HepG2 (cell line): ENCODE measurements around the gene DCAKD. TPM values are rescaled to one million over a fixed set of nuclear protein-coding genes. Genes with fewer than 3 reads are reported as not detected.

ENCODE experiments used
- ARNTL ChIP-seq: sonication (generic); formaldehyde crosslinking; IDR thresholded peaks from 2 replicates; pipeline ENCODE4 v1.4.0; 2020; ENCODE audit warnings: mild to moderate bottlenecking, missing genetic modification reagents
- GATA4 ChIP-seq: sonication (generic); IDR thresholded peaks from 2 replicates; pipeline ENCODE4 v1.6.1; 2016; ENCODE audit warnings: antibody characterized with exemption, low read depth, borderline replicate concordance
- HNRNPUL1 ChIP-seq: fragments of 200-400 bp; formaldehyde crosslinking; IDR thresholded peaks from 2 replicates; pipeline ENCODE4 v1.6.1; 2017; ENCODE audit warnings: low read depth, mild to moderate bottlenecking, low read length, moderate library complexity
- IKZF1 ChIP-seq: fragments of 450-650 bp; IDR thresholded peaks from 2 replicates; pipeline ENCODE4 v1.7.1; 2016
- KLF9 ChIP-seq: IDR thresholded peaks from 2 replicates; pipeline ENCODE4 v1.6.1; 2016; ENCODE audit warnings: low read depth
- MEIS2 ChIP-seq: sonication (generic); formaldehyde crosslinking; IDR thresholded peaks from 2 replicates; pipeline ENCODE4 v1.9.0; 2021; ENCODE audit warnings: mild to moderate bottlenecking, missing genetic modification reagents
- MIER3 ChIP-seq: IDR thresholded peaks from 2 replicates; pipeline ENCODE4 v1.6.1; 2016; ENCODE audit warnings: missing compliant biosample characterization, borderline replicate concordance
- MTA1 ChIP-seq: sonication (generic); formaldehyde crosslinking; IDR thresholded peaks from 2 replicates; pipeline ENCODE4 v1.4.0; 2020; ENCODE audit warnings: missing genetic modification reagents, mild to moderate bottlenecking, borderline replicate concordance
- PBX2 ChIP-seq: IDR thresholded peaks from 2 replicates; pipeline ENCODE4 v1.6.1; 2016; ENCODE audit warnings: control low read depth
- TFDP2 ChIP-seq: sonication (generic); formaldehyde crosslinking; IDR thresholded peaks from 2 replicates; pipeline ENCODE4 v1.4.0; 2020; ENCODE audit warnings: missing genetic modification reagents
- THYN1 ChIP-seq: sonication (generic); formaldehyde crosslinking; IDR thresholded peaks from 2 replicates; pipeline ENCODE4 v1.8.1; 2023; ENCODE audit warnings: low read depth, mild to moderate bottlenecking, moderate library complexity, missing genetic modification reagents, borderline replicate concordance
- ZNF414 ChIP-seq: sonication (generic); formaldehyde crosslinking; IDR thresholded peaks from 2 replicates; pipeline ENCODE4 v1.5.0; 2020; ENCODE audit warnings: missing genetic modification reagents
- ZNF503 ChIP-seq: sonication (generic); formaldehyde crosslinking; IDR thresholded peaks from 2 replicates; pipeline ENCODE4 v1.4.0; 2020; ENCODE audit warnings: missing genetic modification reagents
- ZNF629 ChIP-seq: sonication (generic); formaldehyde crosslinking; conservative IDR thresholded peaks from 2 replicates; pipeline ENCODE4 v1.5.0; 2020; ENCODE audit warnings: missing genetic modification reagents
- ZNF775 ChIP-seq: sonication (generic); formaldehyde crosslinking; IDR thresholded peaks from 2 replicates; pipeline ENCODE4 v1.4.0; 2020; ENCODE audit warnings: missing genetic modification reagents, mild to moderate bottlenecking, moderate library complexity, borderline replicate concordance
- polyA plus RNA-seq, 8 experiments: library from polyadenylated mRNA; depleted of rRNA in 3 of 8; stranded (reverse) in 7 of 8; unstranded in 1 of 8; fragments of >200 nt; fragmentation: Illumina TruSeq in 4 of 8; extraction: Trizol in 4 of 8; gene quantifications; 2 replicates each; pipeline versions ENCODE4 v1.2.1 to v1.2.3, GENCODE V29; 2011 to 2016; ENCODE audit warnings: low read depth in 4 of 8, missing spikeins in 1 of 8, mixed read lengths in 1 of 8; ENCODE audit not compliant: insufficient read depth in 1 of 8
- total RNA-seq, 5 experiments: library from RNA; depleted of rRNA; stranded (reverse); fragments of >200 nt; fragmentation: Illumina TruSeq; extraction: Trizol; gene quantifications; 2 replicates each; pipeline ENCODE4 v1.2.3, GENCODE V29; 2016; ENCODE audit warnings: low read depth in 1 of 5
- TF ChIP-seq, protein P1 (sequence below): fragments of 450-650 bp; IDR thresholded peaks from 2 replicates; pipeline ENCODE4 v1.6.1; 2017
- TF ChIP-seq, protein P2 (sequence below): sonication (generic); formaldehyde crosslinking; IDR thresholded peaks from 2 replicates; pipeline ENCODE4 v1.4.0; 2020; ENCODE audit warnings: missing genetic modification reagents

DCAKD gene
- total and polyA plus RNA-seq, 2 of the 13 experiments (the other 11 are each of a cell fraction or from before 2014, with no cell fraction given): 25.9 to 29.2 TPM

GRCh38 chr17:45021607-45022287 lies 29.7 kb downstream of the DCAKD start (continued):
- TF ChIP-seq ZNF775 (CRISPR knock-in tag) (no peak), TFDP2 (CRISPR knock-in tag) (peak; percentile 60), THYN1 (CRISPR knock-in tag) (no peak), ZNF414 (CRISPR knock-in tag) (peak; percentile 83; the same call in 1 of the 2 replicates), MEIS2 (CRISPR knock-in tag) (0 out of 2 replicates have a peak, but pooled peaks have one; percentile 49), ARNTL (peak; percentile 63), ZNF629 (no peak; the same call in 1 of the 2 replicates), HNRNPUL1 (no peak), PBX2 (CRISPR knock-in tag) (no peak), MIER3 (CRISPR knock-in tag) (peak; percentile 15; the same call in 1 of the 2 replicates), KLF9 (CRISPR knock-in tag) (peak; percentile 69; the same call in 1 of the 2 replicates), MTA1 (peak; percentile 84; the same call in 1 of the 2 replicates), GATA4 (no peak), ZNF503 (CRISPR knock-in tag) (0 out of 2 replicates have a peak, but pooled peaks have one; percentile 30), IKZF1 (no peak)
- TF ChIP-seq, protein P1, sequence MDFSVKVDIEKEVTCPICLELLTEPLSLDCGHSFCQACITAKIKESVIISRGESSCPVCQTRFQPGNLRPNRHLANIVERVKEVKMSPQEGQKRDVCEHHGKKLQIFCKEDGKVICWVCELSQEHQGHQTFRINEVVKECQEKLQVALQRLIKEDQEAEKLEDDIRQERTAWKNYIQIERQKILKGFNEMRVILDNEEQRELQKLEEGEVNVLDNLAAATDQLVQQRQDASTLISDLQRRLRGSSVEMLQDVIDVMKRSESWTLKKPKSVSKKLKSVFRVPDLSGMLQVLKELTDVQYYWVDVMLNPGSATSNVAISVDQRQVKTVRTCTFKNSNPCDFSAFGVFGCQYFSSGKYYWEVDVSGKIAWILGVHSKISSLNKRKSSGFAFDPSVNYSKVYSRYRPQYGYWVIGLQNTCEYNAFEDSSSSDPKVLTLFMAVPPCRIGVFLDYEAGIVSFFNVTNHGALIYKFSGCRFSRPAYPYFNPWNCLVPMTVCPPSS: no peak
- TF ChIP-seq, protein P2, sequence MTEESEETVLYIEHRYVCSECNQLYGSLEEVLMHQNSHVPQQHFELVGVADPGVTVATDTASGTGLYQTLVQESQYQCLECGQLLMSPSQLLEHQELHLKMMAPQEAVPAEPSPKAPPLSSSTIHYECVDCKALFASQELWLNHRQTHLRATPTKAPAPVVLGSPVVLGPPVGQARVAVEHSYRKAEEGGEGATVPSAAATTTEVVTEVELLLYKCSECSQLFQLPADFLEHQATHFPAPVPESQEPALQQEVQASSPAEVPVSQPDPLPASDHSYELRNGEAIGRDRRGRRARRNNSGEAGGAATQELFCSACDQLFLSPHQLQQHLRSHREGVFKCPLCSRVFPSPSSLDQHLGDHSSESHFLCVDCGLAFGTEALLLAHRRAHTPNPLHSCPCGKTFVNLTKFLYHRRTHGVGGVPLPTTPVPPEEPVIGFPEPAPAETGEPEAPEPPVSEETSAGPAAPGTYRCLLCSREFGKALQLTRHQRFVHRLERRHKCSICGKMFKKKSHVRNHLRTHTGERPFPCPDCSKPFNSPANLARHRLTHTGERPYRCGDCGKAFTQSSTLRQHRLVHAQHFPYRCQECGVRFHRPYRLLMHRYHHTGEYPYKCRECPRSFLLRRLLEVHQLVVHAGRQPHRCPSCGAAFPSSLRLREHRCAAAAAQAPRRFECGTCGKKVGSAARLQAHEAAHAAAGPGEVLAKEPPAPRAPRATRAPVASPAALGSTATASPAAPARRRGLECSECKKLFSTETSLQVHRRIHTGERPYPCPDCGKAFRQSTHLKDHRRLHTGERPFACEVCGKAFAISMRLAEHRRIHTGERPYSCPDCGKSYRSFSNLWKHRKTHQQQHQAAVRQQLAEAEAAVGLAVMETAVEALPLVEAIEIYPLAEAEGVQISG (CRISPR knock-in tag): no peak; the same call in none of the 2 replicates
